GM12878 (cell line): Measurements from ENCODE around the gene PPIF. TPM values are rescaled to one million over a fixed set of nuclear protein-coding genes. Genes with fewer than 3 reads are reported as not detected.

Experiments
- ATAC-seq: fragments of 200-7000 bp; cut with Tn5 transposase; 3 replicates; pipeline ENCODE4 v1.9.1; 2020; ENCODE audit warnings: mild to moderate bottlenecking, moderate library complexity
- BruUV-seq: library from RNA; stranded (reverse); fragments of 400-500 nt; replicated peaks from 2 replicates; lab custom pipeline; 2021; lab: Mats Ljungman, UMichigan
- CTCF ChIA-PET: fragments of 300-600 bp; sonication (Branson Sonifier 250); formaldehyde crosslinking; extraction: SDS; loops from one replicate; lab custom pipeline; 2021; ENCODE audit warnings: inconsistent platforms; lab: Yijun Ruan, JAX
- POLR2A ChIA-PET: fragments of 350-600 bp; formaldehyde crosslinking; extraction: SDS; loops from one replicate; lab custom pipeline; 2021; ENCODE audit warnings: inconsistent platforms; lab: Charles Lee
- RAD21 ChIA-PET: fragments of 300-600 bp; sonication (Branson Sonifier 250); formaldehyde crosslinking; loops from one replicate; lab custom pipeline; 2023; ENCODE audit warnings: antibody characterized with exemption; ENCODE audit not compliant: unreplicated experiment; lab: Charles Lee
- SMC1A ChIA-PET: fragments of 300-600 bp; sonication (Branson Sonifier 250); formaldehyde crosslinking; loops from one replicate; lab custom pipeline; 2023; ENCODE audit not compliant: unreplicated experiment, uncharacterized antibody; lab: Charles Lee
- DNase-seq: peaks from one replicate; pipeline ENCODE4 v3.0.0-alpha.2; 2011; ENCODE audit warnings: low read depth, low spot score
- FAIRE-seq: peaks from 3 replicates; lab custom pipeline; 2011; peaks lifted over from hg19 to GRCh38; lab: Jason Lieb, UNC
- H2AFZ ChIP-seq: 2 replicates; pipeline ENCODE4 v1.6.0; 2011; ENCODE audit warnings: low read depth, low read length, control low read depth; ENCODE audit not compliant: control insufficient read depth
- H3K27ac ChIP-seq: 2 replicates; pipeline ENCODE4 v1.5.1; 2011; ENCODE audit warnings: control low read depth; ENCODE audit not compliant: control insufficient read depth, insufficient read depth
- H3K27me3 ChIP-seq, 2 experiments: replicated peaks in 1 of 2; 2 replicates each; pipeline versions ENCODE4 v1.6.0 to v1.6.1; 2011; ENCODE audit warnings: low read length in 1 of 2; ENCODE audit not compliant: control insufficient read depth in 2 of 2, insufficient read depth in 2 of 2
- H3K36me3 ChIP-seq, 2 experiments: 2 replicates each; pipeline ENCODE4 v1.5.1; 2011; ENCODE audit warnings: low read length in 1 of 2; ENCODE audit not compliant: control insufficient read depth in 2 of 2, insufficient read depth in 2 of 2
- H3K4me1 ChIP-seq: 2 replicates; pipeline ENCODE4 v1.6.1; 2011; ENCODE audit warnings: mild to moderate bottlenecking, low read length, moderate library complexity, mixed read lengths; ENCODE audit not compliant: control insufficient read depth, insufficient read depth
- H3K4me2 ChIP-seq: 2 replicates; pipeline ENCODE4 v1.6.0; 2011; ENCODE audit warnings: control low read depth; ENCODE audit not compliant: control insufficient read depth, insufficient read depth
- H3K4me3 ChIP-seq: fragments of 200-600 bp; sonication (generic); 2 replicates; pipeline ENCODE4 v1.5.1; 2016
- H3K79me2 ChIP-seq: 2 replicates; pipeline ENCODE4 v1.6.0; 2011; ENCODE audit warnings: low read length; ENCODE audit not compliant: control insufficient read depth, insufficient read depth
- H3K9ac ChIP-seq: 2 replicates; pipeline ENCODE4 v1.8.0; 2011; ENCODE audit warnings: low read length, control low read depth, mixed read lengths; ENCODE audit not compliant: control insufficient read depth, insufficient read depth
- H3K9me3 ChIP-seq: replicated peaks from 3 replicates; pipeline ENCODE4 v1.5.1; 2011; ENCODE audit warnings: mild to moderate bottlenecking, low read length; ENCODE audit not compliant: control insufficient read depth, insufficient read depth
- H4K20me1 ChIP-seq: 2 replicates; pipeline ENCODE4 v1.6.0; 2011; ENCODE audit not compliant: control insufficient read depth, insufficient read depth
- CBX5 ChIP-seq: sonication (generic); IDR thresholded peaks from 2 replicates; pipeline ENCODE4 v1.6.1; 2016; ENCODE audit warnings: low read depth, moderate library complexity, mild to moderate bottlenecking, inconsistent platforms
- CREB1 ChIP-seq: IDR thresholded peaks from 2 replicates; pipeline ENCODE4 v1.6.1; 2012; ENCODE audit warnings: low read depth, mild to moderate bottlenecking, inconsistent platforms
- CUX1 ChIP-seq: IDR thresholded peaks from 2 replicates; pipeline ENCODE4 v1.6.1; 2012; ENCODE audit warnings: improper control_type of control experiment, low read depth, low read length; ENCODE audit not compliant: insufficient replicate concordance
- GABPA ChIP-seq: IDR thresholded peaks from 2 replicates; pipeline ENCODE4 v1.6.1; 2014; ENCODE audit warnings: antibody characterized with exemption, low read depth, mild to moderate bottlenecking, inconsistent platforms
- HCFC1 ChIP-seq: fragments of 150-350 bp; IDR thresholded peaks from 2 replicates; pipeline ENCODE4 v1.6.1; 2014; ENCODE audit warnings: low read length
- IKZF2 ChIP-seq, 2 experiments: fragments of 450-650 bp; IDR thresholded peaks; 2 replicates each; pipeline ENCODE4 v1.6.1; 2017; ENCODE audit warnings: mild to moderate bottlenecking in 2 of 2, moderate library complexity in 2 of 2
- LARP7 ChIP-seq: fragments of 450-650 bp; IDR thresholded peaks from 2 replicates; pipeline ENCODE4 v1.6.1; 2017; ENCODE audit warnings: mild to moderate bottlenecking
- MTA3 ChIP-seq: IDR thresholded peaks from 2 replicates; pipeline ENCODE4 v1.6.1; 2012; ENCODE audit warnings: low read length, inconsistent platforms, borderline replicate concordance
- POLR2AphosphoS5 ChIP-seq: IDR thresholded peaks from 2 replicates; pipeline ENCODE4 v1.6.1; 2011; ENCODE audit warnings: mild to moderate bottlenecking, low read length, inconsistent platforms
- RAD21 ChIP-seq: IDR thresholded peaks from 2 replicates; pipeline ENCODE4 v1.6.1; 2011; ENCODE audit warnings: mild to moderate bottlenecking, low read depth, low read length, moderate library complexity; ENCODE audit not compliant: insufficient read depth
- RAD51 ChIP-seq: fragments of 450-650 bp; IDR thresholded peaks from 2 replicates; pipeline ENCODE4 v1.6.1; 2016; ENCODE audit warnings: moderate library complexity, mild to moderate bottlenecking, inconsistent platforms
- RUNX3 ChIP-seq: IDR thresholded peaks from 2 replicates; pipeline ENCODE4 v1.6.1; 2012; ENCODE audit warnings: low read length, inconsistent platforms
- STAT3 ChIP-seq: IDR thresholded peaks from 2 replicates; pipeline ENCODE4 v1.6.1; 2011; ENCODE audit warnings: low read depth, low read length, improper control_type of control experiment
- USF1 ChIP-seq: IDR thresholded peaks from 2 replicates; pipeline ENCODE4 v1.6.1; 2011; ENCODE audit warnings: borderline replicate concordance, low read depth, mild to moderate bottlenecking, moderate library complexity, mixed read lengths, low read length; ENCODE audit not compliant: insufficient read depth; ENCODE audit errors: extremely low read length
- ZNF687 ChIP-seq: fragments of 450-650 bp; IDR thresholded peaks from 2 replicates; pipeline ENCODE4 v1.6.1; 2017; ENCODE audit warnings: mild to moderate bottlenecking, moderate library complexity
- WGBS: methylation state at CpG from one replicate; pipeline ENCODE4 v1.1.6; 2016; ENCODE audit warnings: low lambda C conversion rate; ENCODE audit not compliant: insufficient replicate concordance, insufficient coverage; ENCODE audit errors: missing lambda C conversion rate; 5-methylcytosine and 5-hydroxymethylcytosine counted together
- in situ Hi-C: fragments of 300-500 bp; cut with MboI; formaldehyde crosslinking; loops from 9 replicates; pipeline ENCODE4 v1.14.3; 2018; ENCODE audit warnings: mixed read lengths
- intact Hi-C: fragments of 100-400 bp; cut with micrococcal nuclease; formaldehyde crosslinking; loops from one replicate; pipeline ENCODE4 v1.14.2; 2022; ENCODE audit not compliant: unreplicated experiment
- polyA plus RNA-seq, 11 experiments: library from polyadenylated mRNA; depleted of rRNA in 4 of 11; unstranded in 6 of 11; stranded (reverse) in 5 of 11; fragments of >200 nt; fragmentation: Nextera tagmentation in 4 of 11; fragmentation: Illumina TruSeq in 1 of 11; extraction: Ambion mirVana in 4 of 11; extraction: Trizol in 1 of 11; gene quantifications; 1 replicate in 1 of 11; 2 replicates in 10 of 11; pipeline versions ENCODE4 v1.2.1 to v1.2.3, GENCODE V29; 2011 to 2016; ENCODE audit warnings: inconsistent platforms in 2 of 11, missing spikeins in 2 of 11, low read depth in 1 of 11
- total RNA-seq, 4 experiments: library from RNA; depleted of rRNA in 3 of 4; stranded (reverse); fragments of >200 nt in 3 of 4; fragmentation: Illumina TruSeq in 1 of 4; extraction: Trizol in 1 of 4; gene quantifications; 2 replicates each; pipeline versions ENCODE4 v1.2.1 to v1.2.3, GENCODE V29; 2013 to 2021

Gene PPIF
- total and polyA plus RNA-seq, 10 of the 15 experiments (the other 5 are each of a cell fraction or from before 2014, with no cell fraction given), result 28.8 to 180 (median 128) TPM

- Histone ChIP-seq H4K20me1 (no peaks in the 10 kb centered on the region), H3K9ac (no peak overlapping the region), H2AFZ (no peak overlapping the region; the same call in 1 of the 2 replicates), H3K4me1 (peaks cover 20% of the 10 kb centered on the region), H3K27me3 (no peaks in the 10 kb centered on the region), H3K79me2 (no peaks in the 10 kb centered on the region), H3K9me3 (no peaks in the 10 kb centered on the region), H3K4me2 (peak overlapping the region; percentile 45), H3K36me3 (no peaks in the 10 kb centered on the region), H3K4me3 (no peak overlapping the region), H3K27ac (peak overlapping the region; percentile 62)
- peak; percentile 89 for FAIRE-seq
- BruUV-seq, result no TSS peak
- ChIA-PET CTCF (interaction anchor here (0.6 to 1.4 kb wide), 8 partner anchors 9 to 86 kb away, joined by 3 to 6 read pairs (median 4); no protein-coding TSS in a partner anchor), SMC1A (interaction anchor here (0.7 to 2.8 kb wide), 10 partner anchors 10 to 90 kb away, joined by 3 to 17 read pairs (median 5); partner anchors contain the start of gene PPIF), RAD21 (interaction anchor here (0.6 to 2.1 kb wide), 9 partner anchors 10 to 136 kb away, joined by 3 to 8 read pairs (median 5); no protein-coding TSS in a partner anchor), POLR2A (interaction anchor here (0.8 to 2.5 kb wide), 8 partner anchors 9 to 87 kb away, joined by 3 to 13 read pairs (median 4); partner anchors contain the start of gene PPIF)
- DNase-seq, result peak; percentile 81
- peak; percentile 94 for ATAC-seq
- WGBS, result 5% methylated on average over 6 of the region's 6 CpGs
- in situ Hi-C loops (no loop called here), intact Hi-C loops (no loop called here)
- TF ChIP-seq CREB1, result peak; percentile 84
- no peak for TF ChIP-seq LARP7
- no peak for TF ChIP-seq HCFC1
- no peak for TF ChIP-seq RAD51
- TF ChIP-seq IKZF2 (IDR thresholded peaks at IDR 0.05), result peak; percentile 82
- TF ChIP-seq CBX5, result no peak
- no peak for TF ChIP-seq RAD21
- TF ChIP-seq CUX1, result no peak
- peak; percentile 71 for TF ChIP-seq RUNX3
- peak; percentile 71 for TF ChIP-seq POLR2AphosphoS5
- TF ChIP-seq ZNF687, result 0 out of 2 replicates have a peak, but pooled peaks have one; percentile 19
- no peak for TF ChIP-seq GABPA
- TF ChIP-seq MTA3, result no peak
- no peak for TF ChIP-seq USF1
- TF ChIP-seq STAT3, result no peak
Measured at GRCh38 chr10:79331709-79332108, 15.6 kb upstream of the PPIF start.
